GM21576 (cell line): ENCODE measurements around the gene TMCC1.
"Not testable (repeated sequence)": the region's sequence is repeated elsewhere in the genome, so short reads cannot be mapped to it uniquely, and the experiment has no call there.

Experiments
- ATAC-seq: cut with Tn5 transposase; IDR thresholded peaks from one replicate; pipeline ENCODE4 v1.9.1; 2021; ENCODE audit warnings: mild to moderate bottlenecking, moderate library complexity; ENCODE audit not compliant: unreplicated experiment

TMCC1 gene

DNA sequence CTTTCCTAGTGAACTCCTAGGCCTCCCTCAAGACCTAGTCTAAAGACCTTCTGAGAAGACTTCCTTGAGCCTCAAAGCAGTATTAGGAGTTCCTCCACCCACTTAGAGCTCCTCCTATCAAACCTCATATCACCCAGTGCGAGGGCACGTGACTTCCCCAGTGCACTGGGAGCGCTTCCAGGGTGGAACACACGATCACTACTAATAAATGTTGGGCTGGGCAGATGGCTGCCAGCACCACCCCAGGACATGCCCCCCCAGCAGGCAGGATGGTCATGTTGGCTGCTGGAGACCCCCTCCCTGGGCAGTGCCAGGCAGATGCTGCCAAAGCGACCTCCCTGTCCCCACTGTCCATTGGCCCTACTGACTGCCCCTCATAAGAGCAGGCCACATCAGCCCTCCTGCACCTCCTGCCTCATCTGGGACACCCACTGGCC lies 278.6 kb downstream of the TMCC1 start:
- ATAC-seq = no peak

DNA sequence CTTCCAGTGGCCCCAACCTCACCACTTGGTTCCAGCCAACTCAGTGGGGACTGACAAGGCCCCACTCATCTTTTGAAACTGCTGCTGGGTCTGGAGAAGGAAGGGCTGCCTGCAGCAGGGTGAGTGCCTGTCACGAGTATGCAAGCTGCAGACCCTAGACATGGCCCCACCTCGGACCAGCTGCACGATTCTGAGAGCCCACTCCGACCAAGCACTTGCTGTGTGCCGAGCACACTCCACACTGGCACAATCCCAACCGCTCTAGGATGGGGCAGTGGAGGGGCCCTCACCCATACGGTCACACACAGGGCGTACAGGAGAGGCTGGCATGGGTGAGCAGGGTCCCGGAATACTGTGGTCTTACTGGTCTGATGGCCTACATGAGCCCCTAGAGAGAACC lies 279.1 kb downstream of the TMCC1 start:
- ATAC-seq = no peak

DNA sequence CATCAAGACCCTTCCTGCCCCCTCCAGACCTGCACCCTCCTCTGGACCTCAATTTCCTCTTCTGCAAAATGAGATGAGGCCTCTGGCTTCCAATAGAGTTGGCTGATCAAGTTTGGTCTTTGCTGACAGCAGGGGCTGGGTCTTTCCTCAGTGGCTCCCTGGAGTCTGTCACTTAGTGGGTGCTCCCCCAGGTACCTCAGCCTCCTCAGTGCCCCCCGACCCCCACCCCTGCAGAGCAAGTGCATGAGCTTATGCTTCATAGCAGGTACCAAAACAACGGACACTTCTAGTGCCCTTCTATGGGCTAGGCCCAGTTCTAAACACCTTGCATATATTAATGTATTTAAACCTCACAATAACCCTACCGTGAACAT lies 280.2 kb downstream of the TMCC1 start:
- ATAC-seq = no peak

DNA sequence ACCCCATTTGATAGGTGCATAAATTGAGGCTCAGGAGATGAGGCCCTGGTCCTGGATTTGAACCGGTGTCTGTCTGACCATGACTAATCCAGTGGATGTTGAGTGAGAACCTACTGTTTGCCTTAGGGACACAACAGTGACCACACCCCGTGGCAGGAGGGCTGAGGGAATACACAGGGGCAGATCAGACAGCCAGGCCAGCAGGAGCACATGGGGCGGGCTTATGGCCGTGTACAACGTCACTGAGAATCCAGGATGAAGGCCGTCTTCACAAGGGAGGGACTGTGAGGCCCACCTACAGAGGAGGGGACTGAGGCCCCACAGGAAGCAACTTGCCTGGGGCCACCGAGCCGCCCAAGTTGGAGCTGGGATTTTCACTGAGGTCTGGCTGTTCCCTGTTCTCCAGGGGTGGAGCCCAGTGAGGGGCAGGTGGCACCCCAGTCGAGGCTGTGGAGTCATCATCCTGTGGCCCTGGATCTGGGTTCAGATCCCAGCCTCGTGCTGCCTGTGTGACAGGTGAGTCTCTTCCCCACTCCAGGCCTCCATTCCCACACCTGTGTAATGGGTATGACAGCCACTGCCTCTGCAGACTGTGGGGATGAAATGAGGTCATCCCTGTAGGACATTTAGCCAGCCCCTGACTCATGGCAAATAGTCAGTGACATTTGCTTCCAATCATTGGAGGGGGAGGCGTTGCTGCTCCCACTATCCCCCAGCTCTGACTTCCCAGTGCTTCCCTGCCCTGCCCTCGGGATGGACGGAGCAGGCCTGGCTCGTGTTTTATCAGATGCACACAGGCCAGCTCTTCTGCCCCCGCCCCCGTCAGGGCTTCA lies 280.8 kb downstream of the TMCC1 start:
- no peak for ATAC-seq

DNA sequence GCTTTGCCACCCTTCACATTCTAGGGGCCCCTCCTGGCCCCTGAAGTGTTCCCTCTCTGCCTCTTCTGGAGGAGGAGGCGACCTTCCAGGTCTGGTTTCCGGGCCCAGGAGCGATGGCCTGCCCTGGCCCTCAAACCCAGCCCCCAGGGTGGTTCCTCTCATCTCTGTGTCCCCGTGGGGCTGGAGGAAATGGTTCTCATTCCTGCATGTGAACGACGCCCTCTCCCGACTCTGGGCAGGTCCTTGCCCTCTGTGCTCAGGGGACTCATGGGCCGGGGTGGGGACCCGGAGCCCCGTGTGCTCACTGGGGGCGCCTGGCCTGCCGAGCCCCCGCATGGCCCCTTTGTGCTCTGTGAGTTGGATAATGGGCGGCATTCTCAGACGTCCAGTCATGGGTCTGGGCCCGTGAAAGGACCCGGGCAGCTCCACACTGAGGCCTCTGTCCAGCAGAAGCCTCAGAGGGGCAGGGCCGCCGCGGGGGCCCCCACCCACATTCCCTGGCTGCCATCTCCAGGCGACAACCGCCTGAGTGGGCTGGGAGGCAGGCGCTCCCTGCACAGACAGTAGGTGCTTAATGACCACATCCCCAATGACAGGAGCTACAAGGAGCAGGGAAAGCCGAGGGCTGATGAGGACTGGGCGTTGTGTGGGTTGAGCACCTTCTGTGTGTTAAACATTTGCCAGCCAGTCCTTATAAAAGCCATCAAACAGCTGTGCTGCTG lies 281.5 kb downstream of the TMCC1 start:
- no peak for ATAC-seq

DNA sequence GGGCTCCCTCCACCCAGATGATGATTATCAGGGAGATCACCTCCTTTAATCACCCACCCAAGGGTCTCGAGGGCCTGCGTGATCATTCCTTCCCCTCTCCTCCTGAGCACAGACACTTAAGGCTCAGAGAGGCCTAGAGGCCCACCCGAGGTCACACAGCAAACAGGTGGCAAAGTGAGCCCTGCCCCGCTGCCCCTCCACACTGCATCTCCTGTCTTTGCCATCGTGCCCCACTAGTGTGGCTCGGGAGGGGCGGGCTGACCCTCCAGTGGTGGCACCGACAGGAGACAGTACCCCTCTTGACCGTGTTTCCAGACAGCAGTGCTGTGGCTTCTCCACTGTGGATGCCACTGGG lies 282.1 kb downstream of the TMCC1 start:
- no peak for ATAC-seq

DNA sequence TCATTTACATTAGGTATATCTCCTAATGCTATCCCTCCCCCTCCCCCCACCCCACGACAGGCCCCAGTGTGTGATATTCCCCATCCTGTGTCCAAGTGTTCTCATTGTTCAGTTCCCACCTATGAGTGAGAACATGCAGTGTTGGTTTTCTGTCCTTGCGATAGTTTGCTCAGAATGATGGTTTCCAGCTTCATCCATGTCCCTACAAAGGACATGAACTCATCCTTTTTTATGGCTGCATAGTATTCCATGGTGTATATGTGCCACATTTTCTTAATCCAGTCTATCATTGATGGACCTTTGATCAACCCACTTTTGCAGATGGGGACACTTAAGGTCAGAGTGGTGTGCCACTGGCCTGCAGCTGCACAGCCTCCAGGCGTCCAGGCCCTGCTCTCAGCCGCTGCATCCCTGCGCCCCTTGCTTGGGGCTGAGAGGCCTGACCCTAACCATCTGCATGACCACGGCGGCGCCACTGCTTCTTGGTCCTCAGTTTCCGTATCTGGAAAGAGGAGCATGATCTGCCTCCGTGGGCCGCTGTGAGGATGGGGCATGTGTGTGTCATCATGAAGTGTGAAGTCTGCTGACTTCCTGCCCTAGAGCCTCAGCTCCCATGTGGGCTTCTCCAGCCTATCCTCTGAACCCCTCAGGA lies 282.6 kb downstream of the TMCC1 start:
- not testable (repeated sequence) for ATAC-seq

DNA sequence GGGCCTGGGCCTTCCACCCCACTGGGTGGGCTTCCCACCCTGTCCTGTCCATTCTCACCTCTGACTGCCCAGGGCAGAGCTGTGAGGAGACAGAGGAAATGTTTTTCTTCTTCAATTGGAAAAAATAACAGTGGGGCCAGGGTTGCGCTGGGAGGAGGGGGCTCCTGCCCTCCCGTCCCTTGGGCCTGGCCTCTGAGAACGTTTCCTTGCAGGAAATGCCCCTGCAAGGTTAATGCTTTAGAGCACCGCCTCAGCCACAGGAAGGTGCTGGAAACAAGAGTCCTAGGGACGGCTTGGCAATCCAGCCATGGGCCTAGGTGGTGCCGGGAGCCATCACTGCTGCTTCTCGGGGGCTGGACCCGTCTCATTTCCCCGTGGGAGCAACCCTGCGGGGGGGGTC lies 283.2 kb downstream of the TMCC1 start:
- ATAC-seq = no peak

DNA sequence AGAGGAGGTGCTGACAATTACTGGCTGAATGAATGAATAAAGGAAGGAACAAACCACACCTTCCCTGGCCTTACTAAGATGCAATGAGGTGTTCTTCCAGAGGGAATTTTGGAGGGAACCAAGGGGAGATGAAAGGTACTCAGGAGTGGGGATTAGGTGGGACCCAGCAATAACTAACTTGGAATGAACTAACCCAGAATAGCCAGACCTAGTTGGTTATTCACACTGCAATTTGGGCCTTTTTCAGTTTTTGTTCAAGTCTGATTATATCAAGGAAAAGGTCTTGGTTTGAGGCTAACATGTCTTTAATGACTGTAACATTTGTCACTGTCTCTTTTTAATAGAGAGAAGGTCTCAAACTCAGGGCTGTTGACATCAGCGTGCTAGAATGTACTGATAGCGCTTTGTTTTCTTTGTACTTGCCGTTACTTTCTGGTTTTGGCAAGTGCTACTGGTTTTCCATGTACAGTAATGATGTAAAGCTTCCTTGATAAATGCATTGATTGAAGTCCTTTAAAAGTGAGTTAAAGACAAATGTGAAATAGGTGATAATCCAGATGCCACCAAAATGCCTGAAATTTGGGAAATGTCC lies 283.8 kb downstream of the TMCC1 start:
- no peak for ATAC-seq

DNA sequence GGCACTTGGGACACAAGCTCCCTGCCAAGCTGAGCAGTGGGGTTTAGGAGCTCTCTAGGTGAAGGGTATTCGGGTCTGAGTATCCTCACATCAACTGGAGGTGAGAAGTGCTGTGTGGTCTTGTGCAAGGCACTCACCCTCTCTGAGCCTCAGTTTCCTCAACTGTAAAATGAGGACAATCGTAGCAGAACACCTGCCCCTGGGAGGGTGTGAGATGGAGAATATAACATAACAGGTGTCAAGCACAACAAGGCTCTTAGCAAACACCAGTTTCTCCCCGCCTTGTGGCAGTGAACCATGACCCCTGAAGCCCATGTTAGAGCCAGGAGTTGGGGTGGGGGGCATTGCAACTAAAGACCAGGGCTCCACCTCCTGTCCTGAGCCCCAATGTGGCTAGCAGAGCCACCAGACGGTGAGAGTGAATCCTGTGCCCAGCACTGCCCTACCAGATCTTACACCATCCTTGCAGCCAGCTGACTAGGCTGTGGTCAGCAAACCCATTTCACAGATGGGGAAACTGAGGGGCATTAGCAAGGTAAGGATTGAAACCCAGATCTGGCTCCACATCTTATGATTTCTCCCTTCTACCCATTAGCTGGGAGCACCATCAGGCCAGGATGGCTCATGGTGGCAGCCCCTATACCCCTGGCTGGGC lies 284.4 kb downstream of the TMCC1 start:
- no peak for ATAC-seq

DNA sequence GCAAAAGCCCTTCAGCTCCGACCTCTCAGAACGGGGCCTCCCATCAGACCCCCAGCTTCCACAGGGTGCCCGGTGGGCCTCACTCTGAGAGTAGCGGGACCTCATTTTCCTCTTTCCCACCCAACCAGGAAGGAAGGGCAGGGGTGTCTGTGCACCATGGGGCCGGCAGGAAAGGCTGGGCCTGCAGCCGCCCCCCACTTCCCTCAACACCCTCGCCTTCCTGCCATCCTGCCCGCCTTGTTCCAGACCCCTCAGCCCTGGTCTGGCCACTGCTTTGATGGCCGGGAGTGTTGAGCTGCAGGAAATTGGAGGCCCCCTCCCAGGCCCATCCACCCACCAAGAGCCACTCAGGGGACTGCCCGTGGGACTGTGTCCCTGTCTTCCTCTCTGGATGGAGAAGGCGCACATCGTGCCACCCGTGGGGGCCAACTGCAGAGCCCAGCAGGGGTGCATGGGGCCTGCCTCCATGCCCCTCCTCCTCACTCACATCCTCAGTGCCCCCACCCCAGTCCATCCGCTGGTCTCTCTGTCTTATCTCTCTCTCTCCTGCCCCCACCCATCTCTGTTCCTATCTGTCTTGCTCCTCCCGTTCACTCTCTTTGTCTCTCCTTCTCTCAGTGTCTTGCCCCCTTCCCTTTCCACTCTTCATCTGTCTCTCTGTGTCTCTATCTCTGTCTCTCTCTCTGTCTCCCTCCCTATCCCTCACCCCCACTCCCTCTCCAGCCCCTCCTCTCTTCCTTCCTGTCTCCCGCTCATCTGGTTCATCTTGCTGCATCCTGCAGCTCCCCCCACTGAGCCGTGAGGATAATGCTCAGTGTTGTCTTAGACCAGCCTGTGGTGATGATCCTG lies 285.2 kb downstream of the TMCC1 start:
- ATAC-seq = no peak

DNA sequence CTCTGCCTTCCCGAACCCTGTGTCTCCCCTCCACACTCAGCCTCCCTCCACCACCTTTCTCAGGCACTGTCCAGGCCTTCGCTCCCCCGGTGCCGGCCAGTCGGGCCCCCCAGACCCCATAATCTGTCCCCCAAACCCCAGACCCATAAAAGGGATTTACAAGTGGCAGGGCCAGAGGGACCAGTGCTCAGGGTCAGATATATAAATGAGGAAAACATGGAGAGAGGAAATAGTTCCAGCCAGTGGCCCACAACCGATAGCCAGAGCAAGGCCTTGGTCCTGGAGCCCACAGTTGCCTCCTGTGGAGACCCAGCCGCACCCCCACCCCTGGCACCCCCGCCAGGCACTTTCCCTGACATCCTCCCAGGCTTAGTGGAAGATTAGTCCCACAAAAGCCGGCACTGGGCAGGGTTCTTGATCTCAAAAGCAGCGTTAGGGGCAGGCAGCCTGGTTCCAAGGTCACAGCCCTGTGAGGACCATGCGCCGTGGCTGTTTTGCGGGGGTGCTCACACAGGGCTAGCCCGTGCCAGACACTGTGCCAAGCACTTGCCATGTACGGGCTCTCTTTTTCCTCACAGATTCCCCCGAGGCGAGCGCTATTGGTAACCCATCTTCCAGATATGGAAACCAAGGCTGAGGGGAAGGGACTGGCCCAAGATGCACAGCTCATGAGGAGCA lies 286.0 kb downstream of the TMCC1 start:
- ATAC-seq = no peak

DNA sequence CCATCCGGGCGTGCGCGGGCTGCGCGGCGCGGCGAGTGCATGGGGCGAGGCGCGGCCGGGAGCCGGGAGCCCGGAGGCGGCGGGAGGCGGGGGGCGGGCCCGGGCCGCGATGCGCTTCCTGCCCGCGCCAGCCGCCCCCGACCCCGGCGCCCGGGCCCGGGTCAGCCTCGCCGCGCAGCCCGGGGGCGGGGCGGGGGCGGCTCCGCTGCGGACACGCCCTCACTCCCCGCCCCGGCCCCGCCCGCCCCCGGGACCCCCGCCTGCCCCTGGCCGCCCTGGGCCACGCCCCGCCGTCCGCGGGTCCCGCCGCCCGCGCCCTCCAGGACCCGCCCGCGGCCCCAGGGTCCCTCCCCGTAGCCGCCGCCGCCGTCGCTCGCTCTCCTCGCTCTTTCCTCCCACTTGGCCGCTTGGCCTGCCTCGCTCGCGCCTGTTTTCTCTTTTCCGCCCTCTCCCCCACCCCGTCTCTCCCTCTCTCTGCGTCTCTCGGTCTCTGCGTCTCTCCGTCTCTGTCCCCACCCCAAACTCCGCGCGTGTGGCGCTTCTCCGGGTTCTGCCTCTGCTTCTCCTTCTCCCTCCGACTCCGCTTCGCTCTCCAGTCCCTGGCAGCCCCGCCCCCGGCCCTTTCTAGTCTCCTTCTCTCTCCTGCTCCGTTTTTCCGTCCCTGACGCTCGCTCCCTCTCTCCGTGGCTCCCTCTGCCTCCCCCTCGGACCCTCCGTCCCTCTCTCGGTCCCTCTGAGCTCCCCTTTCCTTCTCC lies 286.7 kb downstream of the TMCC1 start, which contains the start of gene PLXND1:
Gene PLXND1, minus strand, starts transcription at position 41 of the 755 bp plus-strand sequence. Its CDS starts 37 bp downstream, at position 4.
- ATAC-seq = no peak

DNA sequence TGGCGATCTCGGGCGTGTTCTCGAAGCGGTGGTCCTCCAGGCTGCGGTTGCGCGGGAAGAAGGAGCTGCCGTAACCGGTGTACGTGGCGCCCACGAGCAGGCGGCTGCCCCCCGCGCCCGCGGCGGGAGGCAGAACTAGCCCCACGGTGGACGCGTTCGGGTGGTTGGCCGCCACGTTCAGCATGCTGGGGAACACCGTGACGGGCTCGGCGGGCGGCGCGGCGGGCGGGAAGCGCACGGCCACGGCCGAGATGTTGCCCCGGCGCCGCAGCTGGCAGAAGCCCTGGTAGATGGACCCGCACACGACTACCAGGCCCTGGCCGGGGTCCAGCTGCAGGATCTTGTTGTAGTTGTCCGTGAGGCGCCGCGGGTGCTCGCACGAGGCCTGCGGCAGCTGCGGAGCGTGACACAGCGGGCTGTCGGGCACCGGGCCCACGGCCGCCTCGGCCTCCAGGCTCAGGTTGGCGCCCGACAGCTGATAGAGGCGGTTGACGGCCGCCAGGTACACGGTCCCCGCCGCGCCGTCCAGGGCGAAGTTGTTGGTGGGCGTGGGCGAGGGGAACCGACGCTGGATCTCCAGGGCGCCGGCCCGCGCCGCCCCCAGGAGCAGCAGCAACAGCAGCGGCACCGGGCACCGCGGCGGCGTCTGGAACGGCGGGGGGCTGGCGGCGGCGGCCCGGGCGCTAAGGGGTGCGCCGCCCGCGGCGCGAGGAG lies 287.4 kb downstream of the TMCC1 start:
- ATAC-seq = no peak

DNA sequence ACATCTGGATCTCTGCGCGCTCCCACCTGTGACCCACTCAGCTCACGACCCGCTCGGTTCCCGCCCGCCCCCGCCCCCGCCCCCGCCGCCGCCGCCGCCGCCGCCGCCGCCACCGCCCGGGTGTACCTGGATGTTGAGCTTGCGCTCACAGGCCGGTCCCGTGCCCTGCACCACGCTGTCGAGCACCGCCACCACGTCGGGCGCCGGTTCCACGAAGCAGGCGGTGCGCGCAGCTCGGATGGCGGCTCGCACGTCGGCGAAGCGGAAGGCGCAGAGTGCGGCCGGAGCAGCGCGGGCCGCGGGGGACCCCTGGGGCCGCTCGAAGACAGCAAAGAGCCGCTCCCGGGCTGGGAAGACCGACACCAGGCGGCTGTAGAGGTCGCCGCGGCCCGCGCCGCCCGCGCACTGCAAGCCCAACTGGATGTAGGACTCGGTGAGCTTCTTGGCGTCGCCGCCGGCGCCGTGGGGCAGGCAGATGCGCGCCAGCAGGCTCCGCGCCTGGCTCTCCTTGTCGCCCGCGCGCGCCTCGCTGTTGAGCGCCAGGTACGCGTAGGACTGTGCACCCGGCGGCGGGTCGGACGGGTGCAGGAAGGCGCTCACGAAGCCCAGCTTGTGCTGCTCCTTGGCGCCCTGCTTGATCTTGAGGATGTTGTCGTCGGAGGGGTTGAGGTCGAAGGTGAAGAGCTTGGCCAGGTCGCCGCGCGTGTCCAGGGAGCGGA lies 288.1 kb downstream of the TMCC1 start:
- no peak for ATAC-seq

DNA sequence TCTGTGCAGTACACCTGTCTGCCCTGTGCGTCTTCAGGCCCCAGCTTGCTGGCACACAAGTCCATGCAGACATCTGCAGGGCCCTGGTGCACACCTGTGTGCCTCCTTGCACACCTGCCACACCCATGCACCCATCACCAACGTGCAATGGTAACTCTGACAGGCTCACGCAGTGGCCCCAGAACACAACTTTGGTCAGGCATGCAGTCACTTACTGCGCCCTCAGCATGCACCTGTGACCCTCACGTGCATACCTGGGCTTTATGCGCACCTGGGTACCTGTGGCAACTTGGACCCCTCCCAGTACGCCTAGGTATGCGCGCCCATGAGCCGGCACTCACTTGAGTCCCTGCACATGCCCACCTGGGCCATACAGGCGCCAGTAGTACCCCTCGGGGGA lies 288.7 kb downstream of the TMCC1 start:
- no peak for ATAC-seq

DNA sequence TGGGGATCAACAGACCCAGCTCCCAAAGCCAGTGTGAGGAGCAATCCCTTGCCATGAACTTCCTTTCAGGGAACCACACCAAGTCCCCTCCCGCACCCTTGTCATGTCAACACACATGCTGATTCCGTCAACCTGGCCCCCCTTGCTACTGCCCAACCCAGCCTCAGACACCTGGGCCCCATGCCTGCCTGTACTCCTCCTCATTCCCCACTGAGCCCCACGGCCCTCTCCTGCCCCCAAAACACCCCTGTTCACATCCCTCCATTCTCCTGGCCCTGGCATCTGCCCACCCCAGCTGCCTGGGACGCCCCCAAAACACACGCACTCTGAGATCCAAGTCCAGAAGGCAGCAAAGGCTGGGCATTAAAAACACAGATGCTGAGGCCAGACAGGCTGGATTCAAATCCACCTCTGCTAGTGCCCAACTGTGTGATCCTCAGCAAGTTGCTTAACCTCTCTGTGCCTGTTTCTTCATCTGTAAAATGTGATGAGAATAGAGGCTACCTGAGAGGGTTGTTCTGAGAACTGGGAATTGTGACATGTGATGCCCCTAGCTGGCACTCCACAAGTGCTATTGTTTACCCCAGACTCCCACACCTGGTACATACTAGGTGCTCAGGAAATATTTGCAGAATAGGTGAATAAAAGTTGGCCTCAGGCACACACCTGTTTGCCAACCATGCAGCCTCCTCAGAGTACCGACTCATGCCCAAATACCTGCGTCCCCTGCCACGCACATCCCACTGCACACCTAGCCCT lies 289.3 kb downstream of the TMCC1 start:
- no peak for ATAC-seq
